Fibroblast of lung (primary cell): ENCODE data around the gene FILIP1L. TPM values are rescaled to one million over a fixed set of nuclear protein-coding genes. Genes with fewer than 3 reads are reported as not detected.

ENCODE experiments used
- DNase-seq, 2 donors: peaks; one replicate each; pipeline versions ENCODE4 v3.0.0 to v3.0.0-alpha.2; 2010; ENCODE audit warnings: low read depth in 2 of 2
- H2AFZ ChIP-seq: 2 replicates; pipeline ENCODE4 v1.5.1; 2012; ENCODE audit warnings: low read length, control low read depth, inconsistent platforms
- H3K27ac ChIP-seq: 2 replicates; pipeline ENCODE4 v1.5.1; 2011; ENCODE audit warnings: low read length, control low read depth; ENCODE audit not compliant: insufficient read depth
- H3K27me3 ChIP-seq: 2 replicates; pipeline ENCODE4 v1.5.1; 2011; ENCODE audit warnings: mild to moderate bottlenecking, low read length; ENCODE audit not compliant: control insufficient read depth, insufficient read depth
- H3K36me3 ChIP-seq: 2 replicates; pipeline ENCODE4 v1.5.1; 2011; ENCODE audit warnings: low read length; ENCODE audit not compliant: control insufficient read depth, insufficient read depth
- H3K4me1 ChIP-seq: 2 replicates; pipeline ENCODE4 v1.5.1; 2011; ENCODE audit warnings: low read length; ENCODE audit not compliant: control insufficient read depth, insufficient read depth; ENCODE audit errors: extremely low read depth
- H3K4me2 ChIP-seq: 2 replicates; pipeline ENCODE4 v1.5.1; 2011; ENCODE audit warnings: low read length, control low read depth; ENCODE audit not compliant: insufficient read depth; ENCODE audit errors: extremely low read depth
- H3K4me3 ChIP-seq, 4 experiments: fragments of 200-600 bp in 1 of 4; sonication (generic) in 1 of 4; replicated peaks in 1 of 4; 2 replicates each; pipeline ENCODE4 v1.5.1; 2011 to 2016; ENCODE audit warnings: low read length in 4 of 4, low read depth in 3 of 4, mild to moderate bottlenecking in 3 of 4, control low read depth in 2 of 4, inconsistent platforms in 1 of 4, mixed read lengths in 1 of 4; ENCODE audit not compliant: insufficient read depth in 1 of 4; ENCODE audit errors: control extremely low read depth in 1 of 4
- H3K79me2 ChIP-seq: 2 replicates; pipeline ENCODE4 v1.5.1; 2012; ENCODE audit warnings: mild to moderate bottlenecking, low read length, inconsistent platforms; ENCODE audit not compliant: control insufficient read depth, insufficient read depth
- H3K9ac ChIP-seq: 2 replicates; pipeline ENCODE4 v1.5.1; 2011; ENCODE audit warnings: mild to moderate bottlenecking, low read length, control low read depth; ENCODE audit not compliant: insufficient read depth
- H3K9me3 ChIP-seq: 2 replicates; pipeline ENCODE4 v1.5.1; 2012; ENCODE audit warnings: low read depth, low read length; ENCODE audit not compliant: control insufficient read depth, insufficient read depth
- H4K20me1 ChIP-seq: 2 replicates; pipeline ENCODE4 v1.5.1; 2011; ENCODE audit warnings: low read length; ENCODE audit not compliant: control insufficient read depth, insufficient read depth; ENCODE audit errors: extremely low read depth
- EZH2 ChIP-seq: IDR thresholded peaks from 2 replicates; pipeline ENCODE4 v1.5.1; 2012; ENCODE audit warnings: low read length, control low read depth, mild to moderate bottlenecking; ENCODE audit errors: missing control alignments
- polyA plus RNA-seq, 2 donors: library from polyadenylated mRNA; depleted of rRNA in 1 of 2; stranded (reverse) in 1 of 2; unstranded in 1 of 2; fragments of >200 nt; gene quantifications; 2 replicates each; pipeline ENCODE4 v1.2.1, GENCODE V29; 2011 to 2012; ENCODE audit warnings: missing spikeins in 1 of 2
- total RNA-seq: library from RNA; depleted of rRNA; stranded (reverse); fragments of >200 nt; gene quantifications from 2 replicates; pipeline ENCODE4 v1.2.1, GENCODE V29; 2014
- TF ChIP-seq, protein P1 (sequence below), 2 donors: IDR thresholded peaks in 1 of 2; conservative IDR thresholded peaks in 1 of 2; 1 replicate in 1 of 2; 2 replicates in 1 of 2; pipeline ENCODE4 v1.5.1; 2011 to 2012; ENCODE audit warnings: low read length in 2 of 2, control low read depth in 1 of 2, inconsistent platforms in 1 of 2, low read depth in 1 of 2, mild to moderate bottlenecking in 1 of 2

FILIP1L gene
- total and polyA plus RNA-seq, 2 donors (not counting 1 experiment from before 2014, with no cell fraction given): 92.8 to 126 TPM

- Histone ChIP-seq H3K27me3 (no peaks in the 10 kb centered on the region), H4K20me1 (no peaks in the 10 kb centered on the region), H3K4me2 (no peak overlapping the region), H3K4me1 (peaks cover 12% of the 10 kb centered on the region), H3K79me2 (no peaks in the 10 kb centered on the region), H3K4me3 (no peak overlapping the region), H3K27ac (no peak overlapping the region), H3K9me3 (no peaks in the 10 kb centered on the region), H3K36me3 (no peaks in the 10 kb centered on the region), H3K9ac (no peak overlapping the region), H2AFZ (no peak overlapping the region)
- TF ChIP-seq EZH2: no peak
- TF ChIP-seq, protein P1, sequence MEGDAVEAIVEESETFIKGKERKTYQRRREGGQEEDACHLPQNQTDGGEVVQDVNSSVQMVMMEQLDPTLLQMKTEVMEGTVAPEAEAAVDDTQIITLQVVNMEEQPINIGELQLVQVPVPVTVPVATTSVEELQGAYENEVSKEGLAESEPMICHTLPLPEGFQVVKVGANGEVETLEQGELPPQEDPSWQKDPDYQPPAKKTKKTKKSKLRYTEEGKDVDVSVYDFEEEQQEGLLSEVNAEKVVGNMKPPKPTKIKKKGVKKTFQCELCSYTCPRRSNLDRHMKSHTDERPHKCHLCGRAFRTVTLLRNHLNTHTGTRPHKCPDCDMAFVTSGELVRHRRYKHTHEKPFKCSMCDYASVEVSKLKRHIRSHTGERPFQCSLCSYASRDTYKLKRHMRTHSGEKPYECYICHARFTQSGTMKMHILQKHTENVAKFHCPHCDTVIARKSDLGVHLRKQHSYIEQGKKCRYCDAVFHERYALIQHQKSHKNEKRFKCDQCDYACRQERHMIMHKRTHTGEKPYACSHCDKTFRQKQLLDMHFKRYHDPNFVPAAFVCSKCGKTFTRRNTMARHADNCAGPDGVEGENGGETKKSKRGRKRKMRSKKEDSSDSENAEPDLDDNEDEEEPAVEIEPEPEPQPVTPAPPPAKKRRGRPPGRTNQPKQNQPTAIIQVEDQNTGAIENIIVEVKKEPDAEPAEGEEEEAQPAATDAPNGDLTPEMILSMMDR (conservative IDR thresholded peaks at IDR 0.05 in 1 of 2, IDR thresholded peaks at IDR 0.05 in 1 of 2; ENCODE audit: low read depth in 1 of 2, low read length in 2 of 2): no peak
- DNase-seq: no peak
Observed at GRCh38 chr3:100001526-100002270, 112.6 kb downstream of the FILIP1L start.

DNA sequence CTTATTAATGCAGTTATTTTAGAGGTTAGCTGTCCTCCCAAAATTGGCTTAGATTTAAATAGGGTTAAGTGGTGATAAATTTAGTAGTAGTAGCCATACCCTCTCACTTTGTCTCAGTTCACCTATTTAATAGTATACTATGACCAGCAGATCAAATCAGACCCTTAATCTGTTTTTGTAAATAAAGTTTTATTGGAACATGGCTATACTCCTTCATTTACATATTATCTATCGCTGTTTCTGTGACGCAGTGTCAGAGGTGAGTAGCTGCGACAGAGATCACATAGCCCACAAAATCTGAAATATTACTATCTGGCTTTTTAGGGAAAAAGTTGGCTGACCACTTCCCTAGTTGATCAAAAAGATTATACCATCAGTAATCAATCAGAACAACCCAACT, 113.2 kb downstream of the FILIP1L start:
- Histone ChIP-seq H3K9me3 (no peaks in the 10 kb centered on the region), H3K4me3 (no peak overlapping the region), H3K4me1 (peaks cover 9% of the 10 kb centered on the region), H3K9ac (no peak overlapping the region), H3K4me2 (no peak overlapping the region), H3K27ac (no peak overlapping the region), H3K79me2 (no peaks in the 10 kb centered on the region), H4K20me1 (no peaks in the 10 kb centered on the region), H3K36me3 (no peaks in the 10 kb centered on the region), H3K27me3 (no peaks in the 10 kb centered on the region), H2AFZ (no peak overlapping the region)
- DNase-seq: no peak
- no peak for TF ChIP-seq EZH2
- TF ChIP-seq, protein P1 (conservative IDR thresholded peaks at IDR 0.05 in 1 of 2, IDR thresholded peaks at IDR 0.05 in 1 of 2; ENCODE audit: low read depth in 1 of 2, low read length in 2 of 2): no peak

DNA sequence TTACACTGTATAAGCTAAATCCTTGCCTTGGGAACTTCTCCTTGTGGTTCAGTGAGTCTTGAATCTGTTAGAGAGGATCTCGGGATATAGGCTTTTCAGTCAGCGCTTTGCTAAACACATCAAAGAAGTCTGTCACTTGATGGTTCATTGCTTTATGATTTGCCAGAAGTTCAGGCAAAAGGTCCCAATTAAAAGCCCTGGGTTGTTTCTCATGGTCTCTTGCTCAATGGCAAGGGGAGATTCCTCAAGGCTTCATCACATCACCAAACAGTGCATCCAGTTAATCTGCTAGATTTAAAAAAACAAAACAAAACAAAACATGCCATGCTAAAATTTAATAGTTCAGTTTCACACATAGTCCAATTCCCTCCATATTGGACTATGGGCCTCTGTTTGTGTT, 114.8 kb downstream of the FILIP1L start:
- no peaks in the 10 kb centered on the region for H3K27me3 ChIP-seq
- DNase-seq: peak in 1 of 2 donors; percentile 11

More for the DNA sequence above, 114.8 kb downstream of the FILIP1L start:
- H3K9me3 ChIP-seq: no peaks in the 10 kb centered on the region
- no peaks in the 10 kb centered on the region for H3K36me3 ChIP-seq
- H2AFZ ChIP-seq: no peak overlapping the region
- H3K9ac ChIP-seq: no peak overlapping the region
- peaks cover 9% of the 10 kb centered on the region for H3K4me1 ChIP-seq
- H3K4me3 ChIP-seq: no peak overlapping the region
- no peak overlapping the region for H3K4me2 ChIP-seq
- no peaks in the 10 kb centered on the region for H4K20me1 ChIP-seq
- H3K79me2 ChIP-seq: no peaks in the 10 kb centered on the region
- no peak for TF ChIP-seq EZH2
- TF ChIP-seq, protein P1 (conservative IDR thresholded peaks at IDR 0.05 in 1 of 2, IDR thresholded peaks at IDR 0.05 in 1 of 2; ENCODE audit: low read depth in 1 of 2, low read length in 2 of 2): no peak
- H3K27ac ChIP-seq: no peak overlapping the region
